Measurements from ENCODE around the gene DHPS. TPM values are rescaled to one million over a fixed set of nuclear protein-coding genes. Genes with fewer than 3 reads are reported as not detected.

Gene DHPS
- total and polyA plus RNA-seq, 2 of the 4 experiments (the other 2 are of a cell fraction): 82.8 to 85.0 TPM

DNA sequence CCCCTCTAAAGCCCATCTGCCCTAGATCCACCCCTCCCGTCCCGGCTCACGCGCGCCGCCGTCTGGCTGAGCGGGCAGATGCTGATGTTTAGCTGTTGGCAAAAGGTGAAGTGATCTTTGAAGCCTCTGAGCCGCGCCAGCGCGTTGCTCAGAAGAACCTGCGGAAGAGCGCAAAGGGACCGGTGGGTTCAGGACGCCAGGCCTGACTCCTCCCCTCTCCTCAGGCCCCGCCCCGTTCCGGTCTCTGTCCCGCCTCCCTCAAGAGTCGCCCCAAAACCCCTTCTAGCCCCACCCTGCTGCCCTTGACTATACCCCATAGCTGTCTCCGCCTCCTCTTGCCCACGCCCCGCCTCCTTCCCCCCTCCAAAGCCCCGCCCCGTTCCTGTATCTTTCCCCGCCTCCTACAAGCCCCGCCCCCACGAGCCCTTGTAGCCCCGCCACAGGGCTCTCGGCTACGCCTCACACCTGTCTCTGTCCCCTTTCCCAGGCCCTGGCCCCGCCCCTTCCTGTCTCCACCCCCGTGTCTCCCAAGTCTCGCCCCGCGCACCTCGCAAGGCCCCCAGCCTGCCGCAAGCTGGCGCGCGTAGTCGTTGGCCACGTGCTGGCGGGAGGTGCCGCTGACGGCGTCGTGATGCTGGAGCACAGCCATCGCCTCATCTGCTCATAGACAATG lies 24.6 kb downstream of the DHPS start:
- no peak overlapping the region for H4K8ac ChIP-seq (ENCODE audit: low read depth in 2 of 2, low read length in 2 of 2)
- ChIA-PET POLR2A (ENCODE audit: unreplicated experiment) (no interaction called here), CTCF (no interaction called here)
- no peak overlapping the region for H3K4me3 ChIP-seq (ENCODE audit: insufficient read depth, low read depth, low read length)
- H3K14ac ChIP-seq (replicated peaks; ENCODE audit: low read depth, low read length): no peak overlapping the region
- H3K27ac ChIP-seq (ENCODE audit: insufficient read depth, low read length): no peak overlapping the region
- H3K27me3 ChIP-seq (ENCODE audit: control insufficient read depth, insufficient read depth, low read length): no peaks in the 10 kb centered on the region
- H3K56ac ChIP-seq (ENCODE audit: extremely low read depth, insufficient read depth, low read length): no peak overlapping the region
- H2AK5ac ChIP-seq (ENCODE audit: low read depth, low read length): no peak overlapping the region
- 76% methylated on average over 21 of the region's 50 CpGs; no CpG with 5 or more reads in 1 of the 2 experiments for WGBS, 2 experiments (ENCODE audit: extremely low coverage in 2 of 2, insufficient read length in 1 of 2)
- no peak for TF ChIP-seq CEBPB (IDR thresholded peaks at IDR 0.05; ENCODE audit: low read depth, low read length)
- no peak for TF ChIP-seq NFE2L2 (IDR thresholded peaks at IDR 0.05; ENCODE audit: low read depth, low read length)
- TF ChIP-seq MAZ (IDR thresholded peaks at IDR 0.05; ENCODE audit: borderline replicate concordance, low read depth, low read length): no peak
- no peak for TF ChIP-seq MXI1 (IDR thresholded peaks at IDR 0.05; ENCODE audit: borderline replicate concordance, low read depth, low read length)
- TF ChIP-seq POLR2A (IDR thresholded peaks at IDR 0.05; ENCODE audit: low read depth, low read length): no peak
- no peak for TF ChIP-seq ELK1 (IDR thresholded peaks at IDR 0.05; ENCODE audit: borderline replicate concordance, low read depth, low read length)
- TF ChIP-seq CHD1 (IDR thresholded peaks at IDR 0.05; ENCODE audit: low read depth, low read length): no peak
- TF ChIP-seq RAD21 (IDR thresholded peaks at IDR 0.05; ENCODE audit: low read length): no peak
- TF ChIP-seq BHLHE40 (IDR thresholded peaks at IDR 0.05; ENCODE audit: low read depth, low read length): no peak
- no peak for TF ChIP-seq FOS (IDR thresholded peaks at IDR 0.05; ENCODE audit: low read depth, low read length)
- TF ChIP-seq, protein P1, sequence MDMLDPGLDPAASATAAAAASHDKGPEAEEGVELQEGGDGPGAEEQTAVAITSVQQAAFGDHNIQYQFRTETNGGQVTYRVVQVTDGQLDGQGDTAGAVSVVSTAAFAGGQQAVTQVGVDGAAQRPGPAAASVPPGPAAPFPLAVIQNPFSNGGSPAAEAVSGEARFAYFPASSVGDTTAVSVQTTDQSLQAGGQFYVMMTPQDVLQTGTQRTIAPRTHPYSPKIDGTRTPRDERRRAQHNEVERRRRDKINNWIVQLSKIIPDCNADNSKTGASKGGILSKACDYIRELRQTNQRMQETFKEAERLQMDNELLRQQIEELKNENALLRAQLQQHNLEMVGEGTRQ (IDR thresholded peaks at IDR 0.05; ENCODE audit: low read depth, low read length): no peak
- no peak for TF ChIP-seq SMC3 (IDR thresholded peaks at IDR 0.05; ENCODE audit: low read depth, low read length)
- no peak for TF ChIP-seq RCOR1 (IDR thresholded peaks at IDR 0.05; ENCODE audit: insufficient replicate concordance, low read length)
- no peak overlapping the region for H3K4me2 ChIP-seq (ENCODE audit: low read depth, low read length)
- H3K4ac ChIP-seq (ENCODE audit: low read depth, low read length): no peak overlapping the region
- H2BK20ac ChIP-seq (ENCODE audit: low read depth, low read length): no peak overlapping the region
- H2AK9ac ChIP-seq (replicated peaks; ENCODE audit: low read depth, low read length, poor library complexity): peak overlapping the region; percentile 28
- no peaks in the 10 kb centered on the region for H3K4me1 ChIP-seq (ENCODE audit: control insufficient read depth, insufficient read depth, low read length)
- no peaks in the 10 kb centered on the region for H3K9me3 ChIP-seq (ENCODE audit: control insufficient read depth, insufficient read depth, low read length)
- no peaks in the 10 kb centered on the region for H3K79me1 ChIP-seq (ENCODE audit: low read depth in 1 of 2, low read length in 2 of 2)
- no peak overlapping the region for H2BK5ac ChIP-seq (ENCODE audit: low read depth, low read length, poor library complexity, severe bottlenecking)
- in situ Hi-C loops (cut with MboI; ENCODE audit: low sequenced_read_pairs) (no loop called here), intact Hi-C loops (cut with micrococcal nuclease) (no loop called here), dilution Hi-C loops (cut with HindIII; ENCODE audit: low sequenced_read_pairs, unreplicated experiment) (no loop called here)
- H3K9me1 ChIP-seq (ENCODE audit: insufficient read depth, low read length): no peaks in the 10 kb centered on the region
- H2AFZ ChIP-seq (replicated peaks; ENCODE audit: low read length, poor library complexity): peak overlapping the region; percentile 43
- H2BK15ac ChIP-seq (ENCODE audit: low read depth, low read length): no peak overlapping the region
- no TSS peak for BruUV-seq (replicated peaks)
- DNase-seq (no peak), ATAC-seq (ENCODE audit: low read depth) (no peak)
- no peak overlapping the region for H3K9ac ChIP-seq (ENCODE audit: low read depth, low read length)
- H3K36me3 ChIP-seq (ENCODE audit: control insufficient read depth, insufficient read depth, low read length): peaks cover 42% of the 10 kb centered on the region
- H4K5ac ChIP-seq (ENCODE audit: low read depth, low read length): no peak overlapping the region
- H3K18ac ChIP-seq (ENCODE audit: low read depth, low read length): no peak overlapping the region
- H2BK120ac ChIP-seq (ENCODE audit: low read depth, low read length): no peak overlapping the region
- H4K20me1 ChIP-seq (ENCODE audit: insufficient read depth, low read length): no peaks in the 10 kb centered on the region
- no peak overlapping the region for H3K23ac ChIP-seq (ENCODE audit: low read depth, low read length)
- no peak overlapping the region for H4K91ac ChIP-seq (ENCODE audit: insufficient read depth, low read depth, low read length)
